ELR (cell line): Measurements from ENCODE around the gene CT45A10.
"Not testable (repeated sequence)": the region's sequence is repeated elsewhere in the genome, so short reads cannot be mapped to it uniquely, and the experiment has no call there.

Experiments used
- DNase-seq: peaks from one replicate; pipeline ENCODE4 v3.0.0-alpha.2; 2015; ENCODE audit warnings: low read depth

CT45A10 gene

DNA sequence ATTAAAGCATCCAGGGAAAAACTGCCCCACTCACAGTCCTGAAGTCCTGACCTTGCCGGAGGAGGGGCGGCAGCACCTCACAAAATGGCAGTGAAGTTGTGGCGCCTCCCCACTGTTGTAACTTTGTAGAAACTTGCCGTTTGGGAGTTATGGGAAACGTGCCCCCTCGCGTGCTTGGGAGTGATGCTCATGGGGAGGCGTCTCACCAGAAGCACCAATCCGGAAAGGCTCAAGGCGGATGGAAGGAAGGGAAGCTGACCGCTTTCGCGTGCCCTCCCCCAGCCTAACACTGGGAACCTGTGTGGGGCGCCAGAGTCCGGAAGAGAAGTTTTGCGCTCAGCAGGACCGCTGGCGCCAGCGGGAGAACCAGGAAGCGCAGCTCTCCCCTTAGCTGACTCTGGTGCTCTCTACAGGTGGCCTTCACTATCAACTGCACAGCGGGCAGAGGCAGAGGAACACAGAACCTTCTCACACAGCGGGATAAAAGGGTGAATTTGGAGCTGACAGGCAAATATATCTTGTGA, at the start of gene CT45A10, which contains the start of gene SAGE1:
Gene CT45A10 (minus strand): TSS at position 151 of the 524 bp plus-strand sequence. CDS start 8,100 bp downstream, outside the sequence.
Gene SAGE1 (plus strand): TSS at position 423 of the 524 bp plus-strand sequence. CDS start 2,527 bp downstream, outside the sequence.
- DNase-seq: no peak

DNA sequence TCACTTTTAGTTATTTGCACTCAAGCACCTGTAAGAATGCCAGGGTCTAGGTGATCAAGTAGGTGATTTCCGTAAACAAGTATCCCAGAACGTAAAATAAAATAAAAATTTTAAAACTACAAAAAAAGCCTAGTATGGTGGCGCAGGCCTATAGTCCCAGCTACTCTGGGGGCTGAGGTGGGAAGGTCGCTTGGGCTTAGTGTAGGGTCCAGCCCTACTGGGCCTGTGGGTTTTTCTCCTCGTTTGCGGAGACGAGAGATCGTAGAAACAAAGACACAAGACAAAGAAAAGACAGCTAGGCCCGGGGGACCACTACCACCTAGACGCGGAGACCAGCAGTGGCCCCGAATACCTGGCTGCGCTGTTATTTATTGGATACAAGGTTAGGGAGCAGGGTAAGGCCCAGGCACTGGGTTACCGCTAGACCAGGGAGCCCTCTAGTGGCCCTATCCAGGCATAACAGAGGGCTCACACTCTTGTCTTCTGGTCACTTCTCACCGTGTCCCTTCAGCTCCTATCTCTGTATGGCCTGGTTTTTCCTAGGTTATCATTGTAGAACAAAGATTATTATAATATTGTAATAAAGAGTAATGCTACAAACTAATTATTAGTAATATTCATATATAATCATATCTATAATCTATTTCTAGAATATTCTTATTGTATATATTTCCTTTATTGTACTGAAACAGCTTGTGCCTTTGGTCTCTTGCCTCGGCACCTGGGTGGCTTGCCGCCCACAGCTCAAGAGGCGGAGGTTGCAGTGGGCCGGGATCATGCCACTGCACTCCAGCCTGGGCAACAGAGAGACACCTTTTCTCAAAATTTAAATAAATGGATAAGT, 38.6 kb upstream of the CT45A10 start:
- DNase-seq: peak; percentile 49

GRCh38 chrX:135927897-135928296, 34.7 kb upstream of the CT45A10 start:
- DNase-seq: no peak

DNA sequence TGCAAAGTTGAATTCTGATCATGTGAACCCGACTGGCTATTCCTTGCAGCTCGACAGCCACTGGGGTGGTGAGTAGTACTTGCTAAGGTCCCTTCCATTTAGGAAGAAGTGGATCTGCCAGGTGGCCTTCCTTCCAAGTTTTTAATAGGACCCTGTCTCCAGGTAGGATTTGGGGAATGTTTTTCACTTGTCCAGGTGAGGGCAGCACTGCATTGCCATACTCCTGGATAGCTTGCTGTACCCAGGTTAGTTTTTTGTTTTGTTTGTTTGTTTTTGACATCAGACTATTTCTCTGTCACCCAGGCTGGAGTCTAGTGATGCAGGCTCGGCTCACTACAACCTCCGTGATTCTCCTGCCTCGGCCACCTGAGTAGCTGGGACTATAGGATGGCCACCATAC, 30.1 kb upstream of the CT45A10 start:
- DNase-seq: peak; percentile 2

GRCh38 chrX:135920516-135920915, 27.3 kb upstream of the CT45A10 start:
- DNase-seq: not testable (repeated sequence)

DNA sequence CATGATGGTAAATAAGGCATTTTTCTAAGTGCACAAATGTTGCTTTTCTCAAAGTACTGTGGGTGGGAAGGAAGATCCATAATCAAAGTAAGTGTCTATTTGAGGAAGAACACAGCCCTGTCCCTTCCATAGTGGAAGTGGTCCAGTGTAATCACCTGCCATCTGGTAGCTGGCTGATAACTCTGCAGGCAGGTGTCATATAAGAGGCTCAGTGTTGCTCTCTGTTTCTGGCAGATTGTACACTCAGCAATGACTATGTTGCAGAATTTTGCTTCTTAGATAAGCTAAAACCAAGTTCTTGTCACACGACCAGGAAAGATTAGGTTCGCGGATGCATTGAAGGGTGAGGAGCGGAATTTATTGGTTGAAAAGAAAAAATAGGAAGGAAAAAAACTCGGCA, 21.2 kb upstream of the CT45A10 start:
- DNase-seq: no peak

DNA sequence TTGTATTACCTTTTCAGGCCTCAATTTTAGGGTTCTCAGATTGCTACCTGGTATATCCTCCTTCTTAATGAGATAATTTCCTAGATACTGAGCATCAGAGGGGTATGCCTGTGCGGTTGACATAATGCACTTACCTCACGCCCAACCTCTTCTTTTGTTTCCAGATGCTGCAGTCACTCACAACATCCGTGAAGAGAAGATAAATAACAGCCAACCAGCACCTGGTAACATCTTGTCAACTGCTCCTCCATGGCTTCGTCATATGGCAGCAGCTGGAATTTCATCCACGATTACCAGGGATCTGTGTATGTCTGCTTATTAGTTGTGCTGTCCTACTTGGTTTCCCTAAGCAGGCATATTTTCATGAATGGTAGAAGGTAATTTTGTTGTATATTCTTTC, 17.0 kb upstream of the CT45A10 start:
- no peak for DNase-seq

DNA sequence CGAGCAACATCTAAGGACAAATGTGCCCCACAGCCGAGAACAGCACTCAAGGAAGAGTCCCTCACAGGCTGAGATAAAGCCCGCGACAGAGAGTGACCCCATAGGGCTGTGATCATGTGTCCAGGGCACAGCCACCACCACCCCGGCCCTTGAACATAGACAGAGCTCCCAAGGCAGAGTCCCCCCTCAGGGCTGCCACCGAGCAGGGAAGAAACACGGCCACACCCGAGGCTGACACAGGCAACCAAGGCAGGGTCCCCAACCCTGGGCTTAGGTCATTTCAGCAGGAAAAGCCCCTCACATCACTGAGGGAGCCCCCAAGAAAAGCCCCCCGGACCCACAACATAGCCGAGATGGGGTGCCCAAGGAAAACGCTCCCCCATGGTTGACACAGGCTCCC, 463 bp downstream of the CT45A10 start:
- no peak for DNase-seq

DNA sequence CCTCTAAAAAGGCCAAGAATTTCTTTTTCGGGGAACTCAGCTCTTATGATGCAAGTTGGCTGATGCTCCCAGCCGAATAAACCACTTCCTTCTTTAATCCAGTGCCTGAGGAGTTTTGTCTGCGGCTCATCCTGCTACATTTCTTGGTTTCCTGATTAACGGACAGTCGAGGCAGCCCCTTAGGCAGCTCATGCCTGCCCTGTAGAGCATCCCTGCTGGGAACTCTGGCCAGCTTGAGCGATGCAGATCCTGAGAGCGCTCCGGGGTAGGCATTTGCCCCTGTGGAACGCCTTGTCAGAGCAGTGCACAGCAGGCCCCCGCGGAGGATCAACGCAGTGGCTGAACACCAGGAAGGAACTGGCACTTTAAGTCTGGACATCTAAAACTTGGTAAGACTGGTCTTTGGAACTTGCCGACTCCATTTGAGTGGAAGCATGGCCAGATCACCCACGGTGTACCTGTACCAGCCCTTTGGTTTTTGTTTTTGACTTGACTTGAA, 3.1 kb downstream of the CT45A10 start:
- DNase-seq: no peak

DNA sequence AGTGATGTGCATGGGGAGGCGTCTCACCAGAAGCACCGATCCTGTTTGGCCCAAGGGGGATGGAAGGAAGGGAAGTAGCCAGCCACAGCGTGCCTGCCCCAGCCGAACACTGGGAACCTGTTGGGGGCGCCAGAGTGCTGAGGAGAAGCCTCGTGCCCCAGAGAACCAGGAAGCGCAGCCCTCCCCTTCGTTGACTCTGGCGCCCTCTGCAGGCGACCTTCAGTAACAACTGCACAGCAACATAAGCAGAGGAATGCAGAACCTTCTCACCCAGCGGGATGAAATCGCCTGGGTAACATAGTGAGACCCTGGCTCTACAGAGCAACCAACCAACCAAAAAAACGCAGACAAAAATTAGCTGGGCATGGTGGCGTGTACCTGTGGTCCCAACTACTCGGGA, 4.3 kb downstream of the CT45A10 start:
- peak; percentile 5 for DNase-seq

- DNase-seq: not testable (repeated sequence)
Measured at GRCh38 chrX:135888230-135888629, 5.0 kb downstream of the CT45A10 start.

DNA sequence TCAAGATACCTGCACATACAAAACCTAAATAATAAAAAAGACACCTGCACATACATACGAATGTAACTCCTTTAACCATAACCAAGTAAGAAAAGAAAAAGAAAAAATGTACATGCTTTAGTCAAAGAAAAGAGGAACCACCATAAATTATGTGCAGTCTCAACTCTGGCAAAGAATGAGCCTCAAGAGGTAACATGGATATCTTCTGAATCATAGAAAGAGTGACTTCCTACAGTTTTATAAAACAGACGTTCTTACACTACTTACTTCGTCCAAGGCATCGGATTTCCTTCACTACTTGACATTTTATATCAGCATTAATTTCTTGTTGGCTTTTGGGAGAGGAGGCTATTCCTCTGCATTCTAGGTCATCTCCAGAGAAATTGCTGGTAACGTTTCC, 10.5 kb downstream of the CT45A10 start:
- not testable (repeated sequence) for DNase-seq

- not testable (repeated sequence) for DNase-seq
Measured at GRCh38 chrX:135871712-135872111, 21.5 kb downstream of the CT45A10 start, which contains the start of gene CT45A9. Gene CT45A9 (minus strand): TSS chrX:135871812. CDS start chrX:135868061, 3,751 bp downstream.

DNA sequence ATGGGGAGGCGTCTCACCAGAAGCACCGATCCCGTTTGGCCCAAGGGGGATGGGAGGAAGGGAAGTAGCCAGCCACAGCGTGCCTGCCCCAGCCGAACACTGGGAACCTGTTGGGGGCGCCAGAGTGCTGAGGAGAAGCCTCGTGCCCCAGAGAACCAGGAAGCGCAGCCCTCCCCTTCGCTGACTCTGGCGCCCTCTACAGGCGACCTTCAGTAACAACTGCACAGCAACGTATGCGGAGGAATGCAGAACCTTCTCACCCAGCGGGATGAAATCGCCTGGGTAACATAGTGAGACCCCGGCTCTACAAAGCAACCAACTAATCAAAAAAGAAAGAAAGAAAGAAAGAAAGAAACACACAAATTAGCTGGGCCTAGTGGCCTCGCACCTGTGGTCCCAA, 38.8 kb downstream of the CT45A10 start, which contains the start of gene CT45A8:
Gene CT45A8 (minus strand): TSS at position 101 of the 400 bp plus-strand sequence. CDS start 3,755 bp downstream, outside the sequence.
- DNase-seq: not testable (repeated sequence)

DNA sequence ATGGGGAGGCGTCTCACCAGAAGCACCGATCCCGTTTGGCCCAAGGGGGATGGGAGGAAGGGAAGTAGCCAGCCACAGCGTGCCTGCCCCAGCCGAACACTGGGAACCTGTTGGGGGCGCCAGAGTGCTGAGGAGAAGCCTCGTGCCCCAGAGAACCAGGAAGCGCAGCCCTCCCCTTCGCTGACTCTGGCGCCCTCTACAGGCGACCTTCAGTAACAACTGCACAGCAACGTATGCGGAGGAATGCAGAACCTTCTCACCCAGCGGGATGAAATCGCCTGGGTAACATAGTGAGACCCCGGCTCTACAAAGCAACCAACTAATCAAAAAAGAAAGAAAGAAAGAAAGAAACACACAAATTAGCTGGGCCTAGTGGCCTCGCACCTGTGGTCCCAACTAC, 56.1 kb downstream of the CT45A10 start, which contains the start of gene CT45A7:
Gene CT45A7 (minus strand): TSS at position 101 of the 400 bp plus-strand sequence. CDS start 3,747 bp downstream, outside the sequence.
- not testable (repeated sequence) for DNase-seq
